Stimulated activated CD8-positive, alpha-beta memory T cell treated with anti-CD3 and anti-CD28 coated beads, Interleukin-4, amount 100 ng/mL, for 1 hour (primary cell): ENCODE measurements around the gene ITSN1.
"Not testable (repeated sequence)": the region's sequence is repeated elsewhere in the genome, so short reads cannot be mapped to it uniquely, and the experiment has no call there.

Source experiments
- DNase-seq, 2 donors: peaks; one replicate each; pipeline ENCODE4 v3.0.0-alpha.2; 2020; ENCODE audit warnings: low read depth in 2 of 2, low spot score in 1 of 2

Gene ITSN1

DNA sequence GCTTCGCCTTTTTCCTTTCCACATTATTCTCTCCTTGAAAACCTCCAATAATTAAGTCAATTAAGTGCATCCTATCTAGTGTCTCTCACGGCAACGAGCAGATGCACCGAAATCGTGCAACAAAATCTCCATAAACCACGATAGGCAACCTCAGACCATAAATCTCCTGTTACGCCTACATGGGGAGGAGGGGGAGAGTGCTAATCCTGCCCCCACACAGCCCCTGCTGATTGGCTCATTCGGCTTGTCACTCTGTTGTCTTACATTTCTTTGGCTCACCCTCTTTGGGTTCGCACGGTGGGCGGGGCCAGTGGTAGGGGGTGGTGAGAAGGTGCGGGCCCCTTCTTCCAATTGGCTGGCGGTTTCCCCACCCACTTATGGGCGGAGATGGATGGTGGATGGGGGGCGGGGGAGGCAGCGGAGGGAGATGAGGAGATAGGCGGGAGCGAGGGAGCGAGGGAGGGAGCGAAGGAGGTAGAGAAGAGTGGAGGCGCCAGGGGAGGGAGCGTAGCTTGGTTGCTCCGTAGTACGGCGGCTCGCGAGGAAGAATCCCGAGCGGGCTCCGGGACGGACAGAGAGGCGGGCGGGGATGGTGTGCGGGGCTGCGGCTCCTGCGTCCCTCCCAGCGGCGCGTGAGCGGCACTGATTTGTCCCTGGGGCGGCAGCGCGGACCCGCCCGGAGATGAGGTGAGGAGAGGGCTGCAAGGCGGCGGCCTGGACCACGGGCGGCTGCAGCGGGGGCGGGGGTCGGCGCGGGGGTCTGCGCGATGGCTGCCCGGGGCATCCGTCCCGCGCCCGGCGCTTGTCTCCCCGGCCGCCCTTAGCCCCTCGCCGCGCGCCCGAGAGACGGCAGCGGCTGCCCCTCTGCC, at the start of gene ITSN1:
Gene ITSN1, plus strand, starts transcription at position 475 of the 869 bp plus-strand sequence. CDS start 76,328 bp downstream, outside the sequence.
- DNase-seq: peak; percentile 99

DNA sequence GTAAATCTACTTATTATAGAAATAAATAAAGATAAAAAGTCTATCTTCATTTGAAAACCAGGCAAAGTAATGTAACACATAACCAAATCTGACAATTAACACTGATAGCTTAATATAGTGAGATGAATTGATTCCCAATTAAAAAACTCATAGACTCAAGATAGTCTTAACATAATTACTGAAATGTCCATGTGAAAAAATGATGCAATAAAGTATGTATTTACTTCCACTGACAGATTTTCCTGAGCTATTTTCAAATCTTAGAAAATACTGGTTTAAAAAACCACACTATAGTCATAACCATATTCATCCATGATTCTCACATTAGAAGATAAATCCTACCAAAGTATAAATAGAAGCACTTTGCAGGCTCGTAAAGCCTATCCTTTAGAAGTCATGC, 44.2 kb upstream of the ITSN1 start:
- no peak for DNase-seq

DNA sequence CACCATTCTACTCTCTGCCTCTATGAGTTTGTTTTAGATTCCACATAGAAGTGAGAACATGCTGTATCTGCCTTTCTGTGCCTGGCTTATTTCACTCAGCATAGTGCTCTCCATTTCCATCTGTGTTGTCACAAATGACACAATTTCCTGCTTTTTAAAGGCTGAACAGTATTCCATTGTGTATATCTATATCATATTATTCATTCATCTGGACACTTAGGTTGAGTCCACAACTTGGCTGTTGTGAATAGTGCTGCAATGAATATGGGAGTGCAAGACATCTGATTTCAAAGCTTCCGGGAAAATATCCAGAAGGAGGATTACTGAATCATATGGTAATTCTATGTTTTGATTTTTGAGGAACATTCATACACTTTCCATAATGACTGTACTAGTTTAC, 33.7 kb upstream of the ITSN1 start:
- DNase-seq: no peak

DNA sequence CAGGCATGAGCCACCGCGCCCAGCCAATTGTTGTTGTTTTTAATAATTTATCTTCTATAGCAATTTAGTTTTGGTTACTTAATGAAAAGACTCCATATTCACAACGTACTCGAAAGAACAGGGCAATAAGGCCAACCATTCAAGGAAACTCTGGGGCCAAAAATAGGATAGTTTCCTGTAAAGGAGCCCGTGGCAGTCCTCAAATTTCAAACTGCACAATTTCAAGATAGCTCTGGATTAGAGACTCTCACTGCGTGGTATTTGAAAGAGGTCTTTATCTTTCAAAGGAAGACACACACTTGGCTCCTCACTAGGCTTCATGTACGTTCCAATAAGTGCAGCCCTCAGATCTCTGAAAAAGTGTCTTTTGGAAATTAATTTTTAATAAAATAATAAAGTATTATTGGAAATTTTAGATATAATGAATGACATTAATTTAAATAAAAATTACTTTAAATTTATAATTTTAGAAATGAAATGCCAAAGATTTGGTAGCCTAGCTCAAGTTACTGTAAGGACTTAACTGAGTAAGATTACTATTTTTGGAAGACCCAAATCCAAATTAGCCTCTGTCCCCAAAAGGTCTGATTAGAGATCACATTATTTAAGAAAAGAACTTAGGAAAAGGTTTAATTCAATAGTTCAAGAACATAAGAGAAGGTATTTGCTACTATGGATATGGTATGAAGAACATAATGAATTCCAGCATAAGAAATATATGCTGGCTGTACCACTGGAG, 31.1 kb upstream of the ITSN1 start:
- no peak for DNase-seq

DNA sequence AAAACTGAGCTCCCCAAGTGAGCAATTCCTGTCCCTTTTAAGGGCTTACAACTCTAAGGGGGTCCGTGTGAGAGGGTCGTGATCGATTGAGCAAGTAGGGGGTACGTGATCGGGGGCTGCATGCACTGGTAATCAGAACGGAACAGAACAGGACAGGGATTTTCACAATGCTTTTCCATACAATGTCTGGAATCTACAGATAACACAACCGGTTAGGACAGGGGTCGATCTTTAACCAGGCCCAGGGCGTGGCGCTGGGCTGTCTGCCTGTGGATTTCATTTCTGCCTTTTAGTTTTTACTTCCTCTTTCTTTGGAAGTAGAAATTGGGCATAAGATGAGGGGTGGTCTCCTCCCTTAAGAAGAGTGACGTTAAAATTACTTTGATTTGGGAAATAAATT, 24.7 kb upstream of the ITSN1 start:
- not testable (repeated sequence) for DNase-seq

DNA sequence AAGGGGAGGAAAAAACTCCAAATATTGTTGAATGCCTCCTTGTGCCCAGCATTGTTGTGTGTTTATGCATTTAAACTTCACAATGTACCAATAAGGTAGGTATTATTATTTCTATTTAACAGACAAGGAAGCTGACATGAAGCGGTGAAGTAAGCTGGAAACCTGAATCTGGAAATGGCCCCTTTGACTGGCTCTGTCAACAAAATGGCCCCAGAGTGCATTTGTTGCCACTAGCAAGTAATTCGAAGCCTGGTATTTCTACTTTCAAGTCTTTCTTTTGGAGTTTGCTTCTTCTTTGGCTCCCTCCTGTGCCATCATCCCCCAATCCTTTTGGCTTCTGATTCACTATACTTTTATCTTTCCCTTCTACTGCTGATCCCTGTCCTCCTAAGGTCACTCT, 23.9 kb upstream of the ITSN1 start:
- no peak for DNase-seq

DNA sequence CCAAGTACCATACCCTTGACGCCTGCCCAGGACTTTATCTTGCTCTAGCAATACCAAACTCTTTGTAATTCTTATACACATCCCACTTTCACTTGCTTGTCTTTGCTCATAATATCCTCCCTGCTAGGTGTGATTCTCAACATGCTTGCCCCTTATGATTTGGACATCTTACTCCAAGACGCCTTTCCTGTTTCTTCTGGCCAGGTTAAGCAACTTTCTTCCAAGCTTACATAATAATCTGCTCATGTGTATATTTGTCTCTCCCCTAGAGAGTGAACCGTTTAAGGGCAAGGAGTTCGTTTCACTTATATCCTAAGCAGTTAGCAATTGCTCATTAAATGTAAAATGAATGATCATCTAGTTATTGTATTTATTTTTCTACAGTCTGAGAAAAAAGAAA, 22.6 kb upstream of the ITSN1 start:
- no peak for DNase-seq

DNA sequence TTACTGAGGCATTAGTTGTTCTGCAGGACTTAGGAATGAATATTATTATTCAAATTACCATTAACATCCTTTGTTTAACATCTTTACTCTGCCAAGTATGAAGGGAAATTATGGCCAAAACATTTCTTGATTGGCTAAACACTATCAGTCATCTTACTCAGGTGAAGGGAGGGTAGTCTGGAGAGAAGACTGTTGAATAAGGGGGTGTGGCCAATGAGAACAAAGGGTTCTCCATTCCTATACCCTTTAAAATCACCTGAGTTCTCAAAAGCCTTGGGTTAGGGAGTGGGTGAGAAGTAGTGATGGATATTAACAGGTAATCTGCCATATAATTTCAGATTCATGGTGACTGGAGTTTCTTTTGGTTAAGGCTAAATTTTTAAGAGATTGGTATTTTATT, 20.0 kb upstream of the ITSN1 start:
- no peak for DNase-seq

DNA sequence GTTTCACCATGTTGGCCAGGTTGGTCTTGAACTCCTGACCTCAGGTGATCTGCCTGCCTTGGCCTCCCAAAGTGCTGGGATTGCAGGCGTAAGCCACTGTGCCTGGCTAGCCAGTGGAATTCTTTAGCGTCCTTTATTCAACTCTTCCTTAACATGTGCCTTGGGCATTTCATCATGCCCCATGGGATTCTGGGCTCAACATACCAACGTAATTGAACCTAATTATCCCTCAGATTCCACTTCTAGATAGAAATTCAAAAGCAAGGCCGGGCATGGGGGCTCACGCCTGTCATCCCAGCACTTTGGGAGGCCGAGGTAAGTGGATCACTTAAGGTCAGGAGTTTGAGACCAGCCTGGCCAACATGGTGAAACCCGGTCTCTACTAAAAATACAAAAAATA, 16.1 kb upstream of the ITSN1 start:
- DNase-seq: not testable (repeated sequence)

DNA sequence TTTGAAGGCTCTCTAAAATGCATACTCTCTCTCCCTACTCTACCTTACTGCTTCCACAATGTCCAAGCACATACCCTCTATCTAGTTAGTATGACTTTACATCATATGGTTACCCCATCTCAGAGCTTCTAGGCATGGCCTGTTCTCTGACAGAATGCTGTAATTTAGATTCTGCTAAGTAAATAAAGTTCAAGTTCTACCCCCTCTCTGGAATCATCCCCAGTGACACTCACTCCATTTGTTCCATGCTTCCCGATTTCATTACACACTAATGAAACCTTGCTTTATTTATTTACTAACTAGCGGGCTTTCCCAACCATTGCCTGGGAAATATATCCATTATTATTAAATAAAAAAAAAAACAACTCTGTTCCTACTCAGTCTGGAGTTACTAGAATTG, 8.0 kb upstream of the ITSN1 start:
- DNase-seq: no peak

DNA sequence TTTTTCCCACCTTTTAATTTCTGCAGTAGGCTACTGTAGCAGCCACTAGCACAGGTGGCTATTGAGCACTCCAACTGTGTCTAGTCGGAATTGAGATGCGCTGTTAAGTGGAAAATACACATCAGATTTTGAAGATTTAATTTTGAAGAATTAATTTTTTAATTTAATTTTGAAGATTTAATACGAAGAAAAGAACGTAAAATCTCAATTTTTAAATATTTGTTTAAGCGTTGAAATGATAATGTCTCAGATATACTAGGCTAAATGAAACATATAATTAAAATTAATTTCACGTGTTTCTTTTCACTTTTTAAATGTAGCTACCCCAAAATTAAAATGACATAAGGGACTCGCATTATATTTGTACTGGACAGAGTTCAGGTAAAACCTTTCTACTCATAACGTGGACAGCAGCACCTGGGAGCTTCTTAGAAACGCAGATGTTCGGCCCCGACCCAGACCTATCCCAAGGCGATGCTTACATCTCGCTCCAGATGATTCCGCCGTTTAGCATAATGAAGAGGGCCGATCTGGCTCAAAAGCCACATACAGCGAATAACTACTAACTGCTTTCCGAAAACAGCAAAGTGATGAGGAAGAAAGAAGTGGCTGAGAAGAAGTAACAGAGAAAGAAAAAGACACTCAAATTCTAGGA, 1.5 kb upstream of the ITSN1 start:
- no peak for DNase-seq

DNA sequence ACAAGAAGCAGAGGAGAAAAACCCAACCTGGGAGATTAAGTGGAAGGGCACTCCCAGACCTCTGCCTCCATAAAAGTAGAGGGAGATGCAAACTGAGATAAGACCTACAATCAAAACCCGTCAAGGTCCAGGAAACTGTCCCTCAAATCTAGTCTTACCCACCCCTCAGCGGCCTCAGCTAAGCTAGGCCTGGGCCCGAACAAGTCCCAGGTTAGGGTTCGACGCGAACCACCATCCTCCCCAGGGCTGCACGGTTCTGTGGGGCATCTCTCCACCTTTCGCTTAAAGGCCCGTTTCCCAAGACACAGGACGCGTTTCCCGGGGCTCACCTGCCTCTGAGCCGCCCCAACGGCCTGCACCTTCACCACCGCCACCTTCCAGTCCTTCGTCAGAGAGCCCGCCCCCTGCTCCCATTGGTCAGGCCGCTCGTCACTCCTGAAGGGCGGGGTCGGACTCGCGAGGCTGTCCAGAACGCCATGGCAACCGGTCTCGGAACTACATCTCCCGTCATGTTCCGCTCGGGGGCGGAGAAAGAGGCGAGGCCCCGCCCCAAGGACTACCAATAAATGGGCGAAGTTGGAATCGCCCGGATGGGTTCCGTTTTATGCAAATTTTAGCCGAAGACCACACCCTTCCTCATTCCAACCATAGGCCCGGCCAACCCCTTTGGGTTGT, 812 bp upstream of the ITSN1 start, which contains the start of gene CRYZL1:
Gene CRYZL1, minus strand, starts transcription at position 390 of the 675 bp plus-strand sequence. CDS start 10,190 bp downstream, outside the sequence.
- DNase-seq: peak; percentile 99

DNA sequence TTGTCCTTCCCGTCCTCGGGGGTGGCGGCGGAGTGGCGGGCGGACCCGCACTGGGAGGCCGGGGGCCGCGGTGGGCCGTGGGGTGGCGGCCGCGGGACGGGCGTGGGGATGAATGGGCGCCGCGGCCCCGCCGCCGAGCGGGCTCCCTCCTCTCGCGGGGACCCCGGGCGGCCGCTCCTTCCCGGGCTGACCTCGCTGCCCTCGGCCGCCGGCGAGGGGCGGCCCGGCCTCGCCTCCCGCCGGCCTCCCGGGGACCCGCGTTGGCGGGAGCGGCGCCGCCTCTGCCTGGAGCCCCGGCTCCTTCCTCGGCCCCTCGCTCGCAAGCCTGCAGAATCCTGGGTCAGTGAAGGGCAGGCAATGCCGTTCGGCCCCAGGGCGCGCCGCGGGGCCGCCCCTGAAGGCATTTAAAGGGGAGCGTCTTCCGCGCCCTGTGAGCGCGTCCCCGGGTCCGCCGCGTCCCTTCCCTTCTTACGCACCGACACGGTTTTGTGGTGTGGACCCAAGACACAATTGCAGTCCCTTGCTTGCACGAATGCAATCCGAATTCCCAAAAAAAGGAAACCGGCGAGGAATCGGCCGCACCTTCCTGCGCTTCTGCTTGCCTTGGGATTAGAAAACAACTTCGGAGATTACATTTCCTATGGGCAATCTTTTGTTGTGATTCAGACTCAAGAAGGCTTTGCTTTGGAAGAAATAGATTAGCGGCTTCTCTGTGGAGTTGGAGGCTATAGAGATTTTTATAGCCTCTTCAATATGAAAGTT, 776 bp downstream of the ITSN1 start:
- DNase-seq: no peak

DNA sequence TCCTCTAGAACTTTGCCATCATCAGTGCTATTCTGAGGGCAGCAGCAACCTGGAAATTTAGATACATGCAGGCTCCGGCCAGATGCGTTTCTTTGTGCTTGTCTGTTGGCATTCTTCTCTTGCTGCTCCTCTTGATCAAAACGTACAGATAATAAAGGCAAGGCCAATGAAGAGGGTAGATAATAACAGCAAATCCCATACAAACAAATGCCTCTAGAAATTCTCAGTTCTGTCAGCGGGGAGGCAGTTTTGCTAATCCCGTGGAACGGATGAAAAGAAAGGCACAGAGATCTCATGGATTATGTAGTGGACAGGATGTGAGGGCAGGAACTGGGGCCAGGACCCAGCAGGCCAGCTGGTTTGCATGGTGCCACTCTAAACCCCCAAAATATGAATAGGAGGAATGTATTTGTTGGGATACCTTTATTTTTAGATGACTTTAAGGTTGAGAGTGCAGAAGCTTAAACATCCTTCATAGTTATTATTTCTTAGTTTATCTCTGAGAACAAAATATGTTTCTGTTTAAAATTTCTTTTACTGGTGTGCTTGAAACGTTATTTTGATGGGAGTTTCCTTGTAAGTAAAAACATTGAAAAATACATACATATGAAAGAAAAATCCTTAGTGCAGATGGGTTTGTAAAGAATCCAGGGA, 1.5 kb downstream of the ITSN1 start:
- DNase-seq: no peak

DNA sequence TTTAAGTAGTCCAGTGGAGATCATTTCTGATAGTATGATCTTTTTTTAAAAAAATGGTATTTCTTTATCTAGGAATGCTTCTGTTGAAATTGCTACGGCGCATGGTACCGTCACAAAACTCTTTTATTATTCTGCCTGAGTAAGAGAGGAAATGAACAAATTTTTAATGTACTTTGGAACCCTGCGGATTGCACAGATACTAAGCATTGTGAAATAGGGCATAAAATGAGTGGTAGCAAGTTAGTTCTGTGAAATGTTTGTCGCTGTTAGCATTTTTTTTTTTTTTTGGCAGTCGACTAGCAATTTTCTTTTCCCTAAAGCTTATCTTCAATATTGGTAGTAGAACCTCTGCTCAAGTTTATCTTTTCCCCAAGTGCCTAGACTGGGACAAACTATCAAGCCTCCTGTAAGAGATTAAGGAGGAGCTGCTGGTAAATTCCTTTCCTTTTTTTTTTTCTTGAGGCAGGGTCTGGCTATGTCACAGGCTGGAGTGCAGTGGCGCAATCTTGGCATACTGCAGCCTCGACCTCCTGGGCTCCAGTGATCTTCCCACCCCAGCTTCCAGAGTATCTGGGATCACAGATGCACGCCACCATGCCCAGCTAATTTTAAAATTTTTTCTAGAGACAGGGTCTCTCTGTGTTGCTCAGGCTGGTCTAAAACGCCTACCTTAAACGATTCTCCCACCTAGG, 2.2 kb downstream of the ITSN1 start:
- no peak for DNase-seq

DNA sequence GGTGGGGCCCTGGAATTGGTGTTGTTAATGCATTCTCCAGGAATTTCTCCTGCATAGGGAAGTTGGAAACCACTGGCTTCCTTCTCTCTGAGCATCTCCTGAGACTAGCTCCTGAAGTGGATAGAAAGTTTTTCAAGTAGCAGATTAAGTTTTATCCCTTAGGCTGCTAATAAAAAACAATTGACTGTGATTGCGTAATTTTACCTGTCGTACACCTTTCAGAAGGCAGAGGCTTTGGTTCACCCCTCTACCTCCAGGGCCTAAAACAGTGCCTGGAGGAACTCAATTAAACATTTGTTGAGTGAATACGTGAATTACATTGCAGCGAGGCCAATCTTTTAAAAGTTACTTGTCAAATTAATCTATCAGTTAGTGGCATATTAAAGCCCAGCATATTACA, 3.4 kb downstream of the ITSN1 start:
- DNase-seq: no peak

DNA sequence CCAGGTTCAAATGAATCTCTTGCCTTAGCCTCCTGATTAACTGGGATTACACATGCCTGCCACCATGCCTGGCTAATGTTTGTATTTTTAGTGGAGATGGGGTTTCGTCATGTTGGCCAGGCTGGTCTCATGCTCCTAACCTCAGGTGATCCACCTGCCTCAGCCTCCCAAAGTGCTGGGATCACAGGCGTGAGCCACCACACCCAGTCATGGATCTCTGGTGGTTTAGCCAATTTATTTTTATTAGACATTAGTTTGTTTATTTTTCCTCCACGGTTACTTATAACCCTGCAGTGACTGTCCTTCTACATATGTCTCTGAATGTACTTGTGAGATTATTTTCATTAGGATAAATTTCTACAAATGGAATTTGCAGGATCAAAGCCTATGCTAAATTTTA, 5.3 kb downstream of the ITSN1 start:
- DNase-seq: no peak

DNA sequence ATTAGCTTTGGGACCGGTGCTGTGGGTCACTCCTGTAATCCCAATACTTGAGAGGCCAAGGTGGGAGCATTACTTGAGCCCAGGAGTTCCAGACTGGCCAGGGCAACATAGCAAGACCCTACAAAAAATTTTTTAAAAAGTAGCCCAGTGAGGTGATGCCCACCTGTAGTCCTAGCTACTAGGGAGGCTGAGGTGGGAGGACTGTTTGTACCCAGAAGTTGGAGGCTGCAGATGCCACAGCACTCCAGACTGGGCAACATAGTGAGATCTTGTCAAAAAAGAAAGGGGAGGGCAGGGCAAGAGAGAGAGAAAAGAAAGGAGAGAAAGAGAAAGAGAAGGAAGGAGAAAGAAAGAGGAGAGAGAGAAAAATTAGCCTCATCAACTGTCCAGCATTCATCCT, 6.3 kb downstream of the ITSN1 start:
- DNase-seq: no peak

DNA sequence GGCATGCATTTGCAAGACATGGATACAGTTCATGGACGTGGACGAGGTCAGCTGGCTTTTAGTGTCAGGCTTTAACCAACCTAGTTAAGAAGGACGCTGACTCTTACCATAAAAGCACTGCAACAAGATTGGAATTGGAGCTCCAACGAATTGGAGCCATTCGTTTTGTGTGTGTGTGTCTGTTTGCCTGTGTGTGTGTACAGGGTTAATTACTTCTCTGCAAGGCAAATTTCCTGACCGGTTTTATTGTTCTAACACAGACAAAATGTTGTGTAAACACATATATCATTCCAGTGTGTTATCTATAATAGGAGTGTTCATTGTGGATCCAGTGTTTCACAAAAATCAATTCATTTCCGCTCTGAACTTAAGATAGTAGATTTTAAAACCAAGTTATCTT, 7.9 kb downstream of the ITSN1 start:
- DNase-seq: no peak
